Endothelial cell of umbilical vein (primary cell): ENCODE results near the gene SAXO1. TPM values are rescaled to one million over a fixed set of nuclear protein-coding genes. Genes with fewer than 3 reads are reported as not detected.
"Not testable (repeated sequence)": the region's sequence is repeated elsewhere in the genome, so short reads cannot be mapped to it uniquely, and the experiment has no call there.

Experiments
- BruUV-seq: library from RNA; stranded (reverse); fragments of 400-500 nt; replicated peaks from 2 replicates; lab custom pipeline; 2021; lab: Mats Ljungman, UMichigan
- CTCF ChIA-PET: fragments of 300-600, 350-600 bp; sonication (Branson Sonifier 250); formaldehyde crosslinking; loops from one replicate; lab custom pipeline; 2021; ENCODE audit warnings: antibody characterized with exemption, inconsistent platforms; lab: Charles Lee
- POLR2A ChIA-PET: fragments of 300-600, 350-600 bp; sonication (Branson Sonifier 250); formaldehyde crosslinking; loops from one replicate; lab custom pipeline; 2021; ENCODE audit warnings: antibody characterized with exemption, inconsistent platforms; lab: Charles Lee
- DNase-seq: peaks from one replicate; pipeline ENCODE4 v3.0.0-alpha.2; 2011; ENCODE audit warnings: low read depth, low spot score
- FAIRE-seq: peaks from 2 replicates; lab custom pipeline; 2011; peaks lifted over from hg19 to GRCh38; lab: Jason Lieb, UNC
- H2AFZ ChIP-seq: 2 replicates; pipeline ENCODE4 v1.6.0; 2012; ENCODE audit warnings: low read depth, low read length, control low read depth, inconsistent platforms
- H3K27ac ChIP-seq: 2 replicates; pipeline ENCODE4 v1.5.1; 2011; ENCODE audit warnings: low read depth, mild to moderate bottlenecking, control low read depth, low read length, moderate library complexity; ENCODE audit not compliant: insufficient read depth
- H3K27me3 ChIP-seq, 2 experiments: 2 replicates each; pipeline versions ENCODE4 v1.6.0 to v1.6.1; 2011; ENCODE audit warnings: low read length in 2 of 2, mixed read lengths in 1 of 2; ENCODE audit not compliant: control insufficient read depth in 2 of 2, insufficient read depth in 2 of 2
- H3K36me3 ChIP-seq, 2 experiments: 2 replicates in 1 of 2; 3 replicates in 1 of 2; pipeline ENCODE4 v1.5.1; 2011; ENCODE audit warnings: low read length in 2 of 2, mild to moderate bottlenecking in 1 of 2, moderate library complexity in 1 of 2; ENCODE audit not compliant: control insufficient read depth in 2 of 2, insufficient read depth in 2 of 2; ENCODE audit errors: extremely low read depth in 1 of 2
- H3K4me1 ChIP-seq: 3 replicates; pipeline ENCODE4 v1.5.1; 2011; ENCODE audit warnings: mild to moderate bottlenecking, low read length; ENCODE audit not compliant: control insufficient read depth, insufficient read depth; ENCODE audit errors: extremely low read depth
- H3K4me2 ChIP-seq: 2 replicates; pipeline ENCODE4 v1.6.1; 2011; ENCODE audit warnings: low read length, control low read depth, mixed read lengths; ENCODE audit not compliant: insufficient read depth
- H3K4me3 ChIP-seq, 3 experiments: fragments of 200-600 bp in 1 of 3; sonication (generic), shearing (Covaris generic) in 1 of 3; replicated peaks in 1 of 3; 2 replicates each; pipeline ENCODE4 v1.5.1; 2011 to 2016; ENCODE audit warnings: control low read depth in 3 of 3, low read length in 3 of 3, mild to moderate bottlenecking in 2 of 3, inconsistent platforms in 1 of 3, low read depth in 1 of 3, moderate library complexity in 1 of 3; ENCODE audit not compliant: insufficient read depth in 1 of 3
- H3K79me2 ChIP-seq: 2 replicates; pipeline ENCODE4 v1.6.0; 2012; ENCODE audit warnings: low read length, inconsistent platforms; ENCODE audit not compliant: control insufficient read depth, insufficient read depth
- H3K9ac ChIP-seq: replicated peaks from 2 replicates; pipeline ENCODE3; 2011; ENCODE audit warnings: low read length, control low read depth; ENCODE audit not compliant: insufficient read depth; ENCODE audit errors: extremely low read depth
- H3K9me1 ChIP-seq: replicated peaks from 3 replicates; pipeline ENCODE4 v1.6.0; 2011; ENCODE audit warnings: mild to moderate bottlenecking, low read length; ENCODE audit not compliant: control insufficient read depth, insufficient read depth; ENCODE audit errors: extremely low read depth
- H3K9me3 ChIP-seq: replicated peaks from 2 replicates; pipeline ENCODE4 v1.5.1; 2012; ENCODE audit warnings: low read length, inconsistent platforms; ENCODE audit not compliant: control insufficient read depth, insufficient read depth
- H4K20me1 ChIP-seq: replicated peaks from 2 replicates; pipeline ENCODE3; 2011; ENCODE audit warnings: mild to moderate bottlenecking, low read length; ENCODE audit not compliant: control insufficient read depth, insufficient read depth; ENCODE audit errors: extremely low read depth
- FOS ChIP-seq: IDR thresholded peaks from 2 replicates; pipeline ENCODE4 v1.6.1; 2011; ENCODE audit warnings: mild to moderate bottlenecking, low read length, moderate library complexity, borderline replicate concordance; ENCODE audit not compliant: insufficient read depth
- GATA2 ChIP-seq: IDR thresholded peaks from 2 replicates; pipeline ENCODE4 v1.7.0; 2011; ENCODE audit warnings: low read depth, mild to moderate bottlenecking, moderate library complexity, mixed read lengths, low read length; ENCODE audit not compliant: insufficient read length, insufficient read depth
- JUN ChIP-seq: IDR thresholded peaks from 2 replicates; pipeline ENCODE4 v1.6.1; 2011; ENCODE audit warnings: borderline replicate concordance, low read depth; ENCODE audit not compliant: insufficient read length, insufficient read depth
- MAX ChIP-seq: IDR thresholded peaks from 2 replicates; pipeline ENCODE4 v1.6.1; 2011; ENCODE audit not compliant: insufficient read depth, insufficient read length
- POLR2A ChIP-seq: IDR thresholded peaks from 2 replicates; pipeline ENCODE4 v1.6.1; 2012; ENCODE audit warnings: low read depth, mild to moderate bottlenecking, control low read depth, low read length
- dilution Hi-C: fragments of 300-500 bp; cut with MboI; formaldehyde crosslinking; loops from one replicate; pipeline ENCODE4 v1.15.0; 2019; ENCODE audit warnings: low sequenced_read_pairs; ENCODE audit not compliant: extremely low pct_ligation_motif_present
- intact Hi-C: fragments of 100-400 bp; cut with micrococcal nuclease; formaldehyde crosslinking; loops from one replicate; pipeline ENCODE4 v1.10.0; 2022
- polyA plus RNA-seq, 4 experiments: library from polyadenylated mRNA; depleted of rRNA in 3 of 4; stranded (reverse) in 3 of 4; unstranded in 1 of 4; fragments of >200 nt; gene quantifications; 2 replicates each; pipeline versions ENCODE4 v1.2.1 to v1.2.3, GENCODE V29; 2011 to 2012; ENCODE audit warnings: missing spikeins in 1 of 4
- total RNA-seq: library from RNA; stranded (reverse); gene quantifications from 2 replicates; pipeline ENCODE4 v1.2.3, GENCODE V29; 2021
- TF ChIP-seq, protein P1 (sequence below), 2 donors: IDR thresholded peaks; 1 replicate in 1 of 2; 2 replicates in 1 of 2; pipeline ENCODE4 v1.5.1; 2011; ENCODE audit warnings: low read length in 2 of 2, mild to moderate bottlenecking in 2 of 2, moderate library complexity in 2 of 2, control low read depth in 1 of 2, inconsistent platforms in 1 of 2, low read depth in 1 of 2; ENCODE audit not compliant: insufficient read depth in 1 of 2; ENCODE audit errors: extremely low read depth in 1 of 2

The SAXO1 gene
- total and polyA plus RNA-seq, 2 donors (not counting 3 experiments of a cell fraction or from before 2014, with no cell fraction given): not detected

- dilution Hi-C loops (no loop called here), intact Hi-C loops (no loop called here)
- H4K20me1 ChIP-seq: no peaks in the 10 kb centered on the region
- H3K36me3 ChIP-seq: no peaks in the 10 kb centered on the region
- H3K9me3 ChIP-seq: no peaks in the 10 kb centered on the region
- H3K9ac ChIP-seq: no peak overlapping the region
- no TSS peak for BruUV-seq
- no peaks in the 10 kb centered on the region for H3K79me2 ChIP-seq
- CTCF ChIA-PET: no interaction called here
- no peak overlapping the region for H3K27ac ChIP-seq
- no peak overlapping the region for H3K4me2 ChIP-seq
- no peak overlapping the region for H2AFZ ChIP-seq
- POLR2A ChIA-PET: no interaction called here
- no peak for DNase-seq
- no peak for FAIRE-seq
- no peaks in the 10 kb centered on the region for H3K4me1 ChIP-seq
- no peaks in the 10 kb centered on the region for H3K9me1 ChIP-seq
- TF ChIP-seq MAX: no peak
- TF ChIP-seq FOS: no peak
- TF ChIP-seq JUN: no peak
- TF ChIP-seq, protein P1, sequence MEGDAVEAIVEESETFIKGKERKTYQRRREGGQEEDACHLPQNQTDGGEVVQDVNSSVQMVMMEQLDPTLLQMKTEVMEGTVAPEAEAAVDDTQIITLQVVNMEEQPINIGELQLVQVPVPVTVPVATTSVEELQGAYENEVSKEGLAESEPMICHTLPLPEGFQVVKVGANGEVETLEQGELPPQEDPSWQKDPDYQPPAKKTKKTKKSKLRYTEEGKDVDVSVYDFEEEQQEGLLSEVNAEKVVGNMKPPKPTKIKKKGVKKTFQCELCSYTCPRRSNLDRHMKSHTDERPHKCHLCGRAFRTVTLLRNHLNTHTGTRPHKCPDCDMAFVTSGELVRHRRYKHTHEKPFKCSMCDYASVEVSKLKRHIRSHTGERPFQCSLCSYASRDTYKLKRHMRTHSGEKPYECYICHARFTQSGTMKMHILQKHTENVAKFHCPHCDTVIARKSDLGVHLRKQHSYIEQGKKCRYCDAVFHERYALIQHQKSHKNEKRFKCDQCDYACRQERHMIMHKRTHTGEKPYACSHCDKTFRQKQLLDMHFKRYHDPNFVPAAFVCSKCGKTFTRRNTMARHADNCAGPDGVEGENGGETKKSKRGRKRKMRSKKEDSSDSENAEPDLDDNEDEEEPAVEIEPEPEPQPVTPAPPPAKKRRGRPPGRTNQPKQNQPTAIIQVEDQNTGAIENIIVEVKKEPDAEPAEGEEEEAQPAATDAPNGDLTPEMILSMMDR (IDR thresholded peaks at IDR 0.05; ENCODE audit: extremely low read depth in 1 of 2, insufficient read depth in 1 of 2, low read depth in 1 of 2, low read length in 2 of 2): no peak
- no peak for TF ChIP-seq POLR2A
- TF ChIP-seq GATA2: no peak
- peaks cover 0 to 6% of the 10 kb centered on the region in 2 experiments for H3K27me3 ChIP-seq
- H3K4me3 ChIP-seq: no peak overlapping the region
These were observed 38.6 kb downstream of the SAXO1 start for GRCh38 chr9:18994263-18994916.

- H3K4me3 ChIP-seq, dilution Hi-C loops, H3K79me2 ChIP-seq, BruUV-seq, DNase-seq, FAIRE-seq, H3K9me1 ChIP-seq, POLR2A ChIA-PET, H3K27me3 ChIP-seq, H3K27ac ChIP-seq, H2AFZ ChIP-seq, H3K4me1 ChIP-seq, CTCF ChIA-PET, H3K4me2 ChIP-seq, H3K9ac ChIP-seq, H3K36me3 ChIP-seq, H4K20me1 ChIP-seq, intact Hi-C loops, H3K9me3 ChIP-seq: not testable (repeated sequence)
These were observed 41.8 kb downstream of the SAXO1 start for GRCh38 chr9:18991197-18991596.
